Hematopoietic multipotent progenitor cell treated with erythropoietin and hydrocortisone succinate and interleukin-3 and kit ligand, for 15 days (in vitro differentiated cells): ENCODE results near the gene CACNA1D.

ENCODE experiments used
- DNase-seq: peaks from one replicate; pipeline ENCODE4 v3.0.0-alpha.2; 2015; ENCODE audit warnings: low spot score

Gene CACNA1D

DNA sequence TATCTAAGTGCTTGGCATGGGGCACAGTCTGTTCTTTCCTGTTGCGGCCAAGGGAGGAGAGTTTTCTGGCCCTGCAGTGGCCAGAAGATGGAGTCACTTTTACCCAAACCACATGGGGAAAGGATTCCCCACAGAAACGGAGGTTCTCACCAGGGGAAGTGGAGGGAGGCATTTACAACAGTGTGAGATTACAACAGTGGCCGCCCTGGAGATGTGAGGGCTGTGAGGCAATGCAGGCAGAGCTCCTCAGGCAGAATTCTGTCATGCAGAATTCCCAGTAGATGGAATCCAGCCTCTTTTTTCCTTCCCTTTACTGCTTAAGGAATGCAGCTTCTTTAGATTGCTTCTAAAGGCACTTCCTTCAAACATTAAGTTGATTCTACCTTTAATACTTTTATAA is 83.1 kb downstream of the CACNA1D start:
- no peak for DNase-seq

- no peak for DNase-seq
Observed at GRCh38 chr3:53579636-53580035, 85.2 kb downstream of the CACNA1D start.

- no peak for DNase-seq
Observed at GRCh38 chr3:53581671-53582070, 87.3 kb downstream of the CACNA1D start.

- DNase-seq: no peak
Observed at GRCh38 chr3:53583161-53583690, 88.8 kb downstream of the CACNA1D start.

DNA sequence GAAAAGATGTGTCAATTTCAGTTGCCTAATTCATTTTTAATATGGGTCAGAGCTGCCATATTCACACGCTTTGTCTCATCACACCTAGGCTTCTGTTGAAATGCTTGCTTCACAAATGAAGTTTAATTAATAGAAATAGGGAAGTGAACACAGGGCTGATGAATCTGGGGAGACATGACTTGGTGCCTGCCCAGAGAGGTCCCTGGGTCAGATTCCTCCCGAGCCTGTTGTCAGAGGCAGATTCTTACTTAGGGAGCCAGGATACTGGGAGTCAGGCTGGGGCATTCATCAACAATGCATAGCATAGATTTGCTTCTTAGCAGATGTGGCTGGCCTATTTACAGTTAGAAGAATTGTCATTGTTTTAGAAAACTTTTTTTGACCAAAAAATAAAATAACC is 90.6 kb downstream of the CACNA1D start:
- DNase-seq: no peak

GRCh38 chr3:53585627-53586026 is 91.2 kb downstream of the CACNA1D start:
- no peak for DNase-seq

DNA sequence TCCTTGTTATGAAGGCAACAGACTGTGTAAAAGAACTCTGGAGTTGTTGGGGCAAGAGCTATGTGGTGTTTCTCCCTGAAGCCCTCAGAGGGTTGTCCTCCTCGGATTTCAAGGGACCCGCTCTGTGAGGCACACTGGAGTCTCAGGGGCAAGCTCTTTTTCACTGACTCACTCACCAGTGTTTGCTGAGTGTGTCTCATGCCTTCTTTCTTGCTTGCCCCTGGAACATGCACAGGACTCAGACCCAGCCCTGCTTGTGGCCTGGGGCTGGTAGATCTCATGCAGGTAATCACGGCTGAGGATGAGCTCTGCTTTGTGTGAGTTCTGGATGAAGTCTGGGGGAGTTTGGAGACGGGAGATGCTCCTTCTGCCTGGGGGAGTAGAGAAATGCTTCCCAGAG is 93.7 kb downstream of the CACNA1D start:
- DNase-seq: no peak

DNA sequence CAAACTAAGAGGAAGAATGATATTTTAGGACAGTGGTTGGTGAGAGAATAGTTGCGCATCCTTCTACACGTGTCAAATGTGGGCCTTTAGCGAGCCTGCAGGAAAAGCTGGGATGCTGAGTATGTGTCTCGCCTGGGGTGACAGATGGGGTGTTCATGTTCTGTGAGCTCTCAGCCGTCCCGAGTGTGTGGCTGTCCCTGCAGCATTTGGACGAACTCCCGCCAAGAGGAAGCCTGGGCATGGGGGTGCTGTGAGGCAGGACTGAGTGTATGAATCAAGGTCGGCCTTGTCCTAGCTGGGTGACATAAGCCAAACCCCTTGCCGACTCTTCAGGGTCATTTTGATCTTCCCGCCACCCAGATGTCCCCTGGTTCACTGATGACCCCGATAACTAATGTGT is 94.8 kb downstream of the CACNA1D start:
- no peak for DNase-seq

DNA sequence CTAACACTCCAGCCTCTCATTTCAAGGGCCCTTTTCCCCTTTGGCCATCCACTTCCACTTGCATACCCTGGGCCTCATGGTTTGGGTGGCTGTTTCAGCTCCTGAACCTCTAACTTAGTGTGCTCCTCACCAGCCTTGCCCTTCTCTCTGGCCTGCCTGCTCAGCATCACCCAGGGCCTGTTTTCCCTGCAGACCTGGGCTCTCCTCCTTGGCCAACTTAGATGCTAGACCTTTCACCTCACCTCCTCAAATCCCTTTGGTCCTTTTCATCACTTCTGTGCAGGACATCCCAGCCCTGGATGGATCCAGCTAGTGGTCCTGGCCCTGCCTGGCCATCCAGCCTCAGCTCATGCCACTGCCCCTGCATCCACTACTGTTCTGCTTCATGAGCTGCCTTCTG is 95.4 kb downstream of the CACNA1D start:
- no peak for DNase-seq

GRCh38 chr3:53590606-53591005 is 96.2 kb downstream of the CACNA1D start:
- DNase-seq: no peak

DNA sequence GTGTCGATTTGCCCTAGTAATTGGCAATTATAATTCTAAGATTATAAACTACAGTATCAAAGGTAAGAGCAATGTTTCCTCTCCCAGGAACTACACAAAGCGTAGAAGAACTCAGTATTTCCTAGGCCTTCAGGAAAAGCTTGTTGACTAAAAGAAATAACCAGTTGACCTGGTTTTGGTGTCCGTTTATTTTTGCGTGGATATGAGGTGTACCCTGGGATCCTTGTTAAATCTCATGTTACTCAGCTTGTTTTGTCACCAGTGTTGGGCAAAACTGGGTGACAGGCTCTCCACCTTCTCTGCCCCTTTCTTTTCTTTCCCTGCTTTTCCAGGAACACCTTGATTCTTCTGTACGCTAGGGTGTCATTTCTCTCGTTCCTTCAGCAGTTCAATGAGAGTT is 97.2 kb downstream of the CACNA1D start:
- no peak for DNase-seq

GRCh38 chr3:53592862-53593261 is 98.5 kb downstream of the CACNA1D start:
- no peak for DNase-seq

DNA sequence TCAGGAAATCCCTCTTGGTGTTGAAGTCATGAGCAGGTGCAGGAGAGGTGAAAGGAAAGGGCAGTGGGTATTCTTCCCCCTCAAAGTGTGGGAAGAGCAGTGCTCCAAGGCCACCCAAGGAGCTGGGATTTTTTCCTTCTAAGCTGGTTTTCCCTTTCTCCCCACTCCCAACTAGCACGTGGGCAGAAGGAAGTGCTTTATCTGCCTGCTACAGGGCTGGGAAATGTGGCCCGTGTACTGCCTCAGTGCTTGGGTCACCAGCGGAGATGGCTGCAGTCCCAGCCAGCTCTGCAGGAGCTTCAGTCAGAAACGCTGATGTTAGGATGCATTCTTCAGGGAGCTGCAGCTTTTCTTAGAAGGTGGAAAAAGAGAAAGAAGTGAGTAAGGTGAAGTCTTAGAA is 99.2 kb downstream of the CACNA1D start:
- DNase-seq: no peak

DNA sequence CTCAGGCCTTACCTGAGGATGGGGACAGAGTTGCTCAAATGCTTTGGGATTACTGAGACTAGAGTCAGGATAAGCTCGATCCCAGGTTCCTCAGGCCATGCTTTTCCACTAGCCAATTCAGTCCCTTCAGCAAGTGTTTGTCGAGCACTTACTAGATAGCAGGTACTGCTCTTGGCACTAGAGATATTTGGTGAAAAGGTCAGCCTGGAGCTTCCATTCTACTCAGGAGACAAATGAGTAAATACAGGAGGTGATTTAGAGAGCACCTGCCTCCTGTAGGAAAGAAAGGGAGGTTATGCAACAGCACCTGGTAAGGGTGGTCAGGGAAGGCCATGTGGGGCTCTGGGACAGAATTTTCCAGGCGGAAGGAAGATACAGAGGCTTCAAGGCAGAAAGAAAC is 99.9 kb downstream of the CACNA1D start:
- DNase-seq: no peak

DNA sequence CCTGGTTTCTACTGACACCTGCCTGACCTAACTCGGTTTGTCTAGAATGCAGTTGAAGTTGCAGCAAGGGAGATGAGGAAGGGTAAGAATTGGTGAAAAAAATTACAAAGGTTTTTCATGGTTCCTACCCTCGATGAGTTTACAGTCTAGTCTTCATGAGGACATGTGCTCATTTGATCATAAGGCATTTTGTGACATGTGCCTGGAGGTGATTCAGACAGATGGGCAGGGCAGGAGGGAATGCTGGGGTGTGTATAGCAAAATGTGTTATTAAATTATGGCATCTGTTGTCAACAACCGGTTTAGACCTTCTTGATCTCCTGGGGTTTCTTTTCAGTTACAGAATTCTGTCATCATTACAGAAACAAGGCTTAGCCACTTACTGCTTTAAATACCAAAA is 101.2 kb downstream of the CACNA1D start:
- DNase-seq: no peak

- no peak for DNase-seq
Observed at GRCh38 chr3:53597136-53597915, 102.9 kb downstream of the CACNA1D start.

DNA sequence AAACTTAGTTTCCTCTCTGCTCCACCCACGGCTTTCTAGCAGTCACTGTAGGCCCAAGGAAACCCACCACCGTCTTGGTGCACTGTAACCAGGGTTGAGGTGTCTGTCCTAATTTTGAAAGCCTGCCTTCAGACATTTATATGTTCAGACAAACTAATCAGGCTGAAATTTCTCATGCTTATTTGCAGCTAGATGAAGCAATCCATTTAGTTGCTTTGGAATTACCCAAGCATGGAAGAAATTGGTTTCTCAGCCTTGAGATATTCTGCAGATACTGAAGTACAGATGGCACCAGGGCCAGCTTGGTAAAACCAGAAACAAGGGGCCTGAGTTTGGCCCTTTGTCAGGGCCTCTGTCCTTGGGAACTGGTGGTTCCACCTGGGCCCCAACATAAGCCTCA is 105.4 kb downstream of the CACNA1D start:
- DNase-seq: no peak

DNA sequence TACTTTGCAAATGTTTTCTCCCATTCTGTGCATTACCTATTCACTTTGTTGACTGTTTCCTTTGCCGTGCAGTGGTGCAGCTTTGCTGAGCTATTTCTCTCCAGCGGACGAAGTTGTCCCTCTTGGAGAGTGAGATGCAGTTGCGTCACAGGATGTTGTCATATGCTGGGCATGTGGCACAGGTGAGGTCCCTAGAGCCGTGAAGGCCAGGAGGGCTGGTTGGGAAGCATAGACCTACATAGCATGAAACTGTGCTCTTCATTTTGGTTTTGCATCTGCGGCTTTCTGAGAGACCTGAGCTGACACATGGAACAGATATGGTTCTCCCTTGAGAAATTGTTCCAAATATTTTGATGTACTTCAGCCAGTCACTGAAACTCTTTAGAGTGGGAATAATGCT is 108.5 kb downstream of the CACNA1D start:
- DNase-seq: no peak

- DNase-seq: no peak
Observed at GRCh38 chr3:53604232-53604631, 109.8 kb downstream of the CACNA1D start.

DNA sequence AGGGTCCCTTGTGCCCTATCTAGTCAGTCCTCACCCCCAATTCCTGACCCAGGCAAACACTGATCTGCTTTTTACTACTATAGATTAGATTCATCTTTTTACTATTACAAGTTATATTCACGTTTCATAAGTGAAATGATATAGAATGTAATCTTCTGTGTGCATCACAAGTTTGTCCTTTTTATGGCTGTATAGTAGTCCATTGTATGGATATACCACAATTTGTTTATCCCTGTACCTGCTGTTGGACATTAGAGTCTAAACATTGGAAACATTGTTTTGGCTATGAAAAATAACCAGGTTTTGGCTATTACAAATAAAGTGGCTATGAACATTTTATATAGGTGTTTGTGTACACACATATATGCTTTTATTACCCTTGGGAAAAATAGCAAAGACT is 112.4 kb downstream of the CACNA1D start:
- DNase-seq: no peak

DNA sequence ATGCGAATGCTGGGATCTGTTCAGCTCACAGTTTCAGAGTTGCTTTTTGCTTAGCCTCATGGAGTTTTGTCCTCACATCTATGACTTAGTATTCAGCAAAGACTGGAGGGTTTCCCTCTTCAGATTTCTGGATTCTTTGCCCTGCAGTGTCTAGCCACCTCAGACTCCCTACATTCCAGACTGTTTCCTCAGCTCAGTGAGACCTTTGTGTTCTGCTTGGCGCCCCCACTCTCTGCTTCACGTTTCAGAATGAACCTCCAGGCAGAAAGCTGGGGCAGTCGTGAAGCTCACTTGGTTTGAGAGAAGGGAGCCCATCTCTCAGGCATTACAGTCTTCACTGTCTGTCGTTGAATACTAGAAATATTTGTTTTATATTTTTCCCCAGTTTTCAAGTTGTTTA is 118.1 kb downstream of the CACNA1D start:
- DNase-seq: no peak

GRCh38 chr3:53613125-53613524 is 118.7 kb downstream of the CACNA1D start:
- no peak for DNase-seq

GRCh38 chr3:53614307-53614706 is 119.9 kb downstream of the CACNA1D start:
- DNase-seq: no peak

GRCh38 chr3:53616321-53616720 is 121.9 kb downstream of the CACNA1D start:
- DNase-seq: no peak
